H1 (cell line): ENCODE data around the gene SLC44A5. TPM values are rescaled to one million over a fixed set of nuclear protein-coding genes. Genes with fewer than 3 reads are reported as not detected.

Source experiments
- CTCF ChIA-PET: fragments of 300-600 bp; sonication (Branson Sonifier 250); formaldehyde crosslinking; loops from one replicate; lab custom pipeline; 2021; ENCODE audit not compliant: partially characterized antibody; lab: Charles Lee
- POLR2A ChIA-PET: fragments of 300-600 bp; sonication (Branson Sonifier 250); formaldehyde crosslinking; loops from one replicate; lab custom pipeline; 2021; ENCODE audit warnings: inconsistent platforms; ENCODE audit not compliant: partially characterized antibody; lab: Charles Lee
- DNase-seq, 2 experiments: peaks; one replicate each; pipeline versions ENCODE4 v3.0.0 to v3.0.0-alpha.2; 2010 to 2022; ENCODE audit warnings: low spot score in 2 of 2, low read depth in 1 of 2, mixed read lengths in 1 of 2
- FAIRE-seq: peaks from 2 replicates; lab custom pipeline; 2011; peaks lifted over from hg19 to GRCh38; lab: Jason Lieb, UNC
- H2AFZ ChIP-seq: 2 replicates; pipeline ENCODE4 v1.8.1; 2012; ENCODE audit warnings: low read length, inconsistent platforms
- H2AK5ac ChIP-seq: 2 replicates; pipeline ENCODE4 v1.6.1; 2013; ENCODE audit warnings: low read depth, low read length
- H2BK120ac ChIP-seq: replicated peaks from 2 replicates; pipeline ENCODE3; 2013; ENCODE audit warnings: low read depth, low read length, inconsistent platforms
- H2BK12ac ChIP-seq: 2 replicates; pipeline ENCODE4 v1.6.1; 2013; ENCODE audit warnings: low read depth, low read length
- H2BK15ac ChIP-seq: 2 replicates; pipeline ENCODE4 v1.6.1; 2013; ENCODE audit warnings: low read length
- H2BK20ac ChIP-seq: 2 replicates; pipeline ENCODE4 v1.6.1; 2013; ENCODE audit warnings: low read length
- H2BK5ac ChIP-seq: 2 replicates; pipeline ENCODE4 v1.6.1; 2013; ENCODE audit warnings: low read depth, low read length
- H3K14ac ChIP-seq: 2 replicates; pipeline ENCODE4 v1.6.1; 2013; ENCODE audit warnings: inconsistent platforms; ENCODE audit not compliant: insufficient read length
- H3K18ac ChIP-seq: 2 replicates; pipeline ENCODE4 v1.6.1; 2013; ENCODE audit warnings: low read length; ENCODE audit errors: extremely low read depth
- H3K23ac ChIP-seq: 2 replicates; pipeline ENCODE4 v1.6.1; 2013; ENCODE audit warnings: inconsistent platforms; ENCODE audit not compliant: insufficient read length
- H3K23me2 ChIP-seq: 2 replicates; pipeline ENCODE4 v1.6.1; 2013; ENCODE audit warnings: low read depth, low read length
- H3K27ac ChIP-seq: 2 replicates; pipeline ENCODE4 v1.6.1; 2011; ENCODE audit warnings: low read depth, low read length, inconsistent platforms
- H3K27me3 ChIP-seq, 4 experiments: replicated peaks in 1 of 4; 1 replicate in 1 of 4; 2 replicates in 3 of 4; pipeline versions ENCODE4 v1.6.1 to v1.8.1; 2011 to 2013; ENCODE audit warnings: low read length in 3 of 4, mild to moderate bottlenecking in 3 of 4, inconsistent platforms in 2 of 4, mixed read lengths in 2 of 4, moderate library complexity in 1 of 4; ENCODE audit not compliant: control insufficient read depth in 3 of 4, insufficient read depth in 3 of 4; ENCODE audit errors: extremely low read depth in 1 of 4
- H3K36me3 ChIP-seq, 4 experiments: 2 replicates each; pipeline versions ENCODE4 v1.6.1 to v1.8.1; 2011 to 2013; ENCODE audit warnings: mild to moderate bottlenecking in 4 of 4, low read length in 3 of 4, moderate library complexity in 2 of 4, control low read depth in 1 of 4, inconsistent platforms in 1 of 4; ENCODE audit not compliant: insufficient read depth in 4 of 4, control insufficient read depth in 2 of 4
- H3K4ac ChIP-seq: replicated peaks from 2 replicates; pipeline ENCODE3; 2013; ENCODE audit warnings: low read length, low read depth, mixed read lengths, inconsistent platforms; ENCODE audit not compliant: insufficient read length
- H3K4me1 ChIP-seq, 4 experiments: replicated peaks in 1 of 4; 1 replicate in 1 of 4; 2 replicates in 3 of 4; pipeline versions ENCODE4 v1.6.1 to v1.8.1; 2011 to 2013; ENCODE audit warnings: low read length in 3 of 4, inconsistent platforms in 2 of 4, mixed read lengths in 1 of 4; ENCODE audit not compliant: insufficient read depth in 4 of 4, control insufficient read depth in 3 of 4
- H3K4me2 ChIP-seq, 2 experiments: 2 replicates each; pipeline versions ENCODE4 v1.6.1 to v1.8.1; 2011 to 2013; ENCODE audit warnings: low read depth in 2 of 2, low read length in 2 of 2, control low read depth in 1 of 2, inconsistent platforms in 1 of 2, mild to moderate bottlenecking in 1 of 2; ENCODE audit not compliant: insufficient read depth in 1 of 2
- H3K4me3 ChIP-seq, 4 experiments: fragments of 200-600, 300-600 bp in 1 of 4; sonication (generic), shearing (Covaris generic), sonication (Bioruptor Twin) in 1 of 4; 2 replicates each; pipeline versions ENCODE4 v1.5.1 to v1.8.1; 2011 to 2016; ENCODE audit warnings: low read length in 4 of 4, low read depth in 3 of 4, control low read depth in 2 of 4, inconsistent platforms in 2 of 4, mild to moderate bottlenecking in 2 of 4, mixed read lengths in 1 of 4, moderate library complexity in 1 of 4; ENCODE audit not compliant: insufficient read depth in 2 of 4; ENCODE audit errors: extremely low read depth in 1 of 4
- H3K56ac ChIP-seq: replicated peaks from 2 replicates; pipeline ENCODE3; 2013; ENCODE audit warnings: low read depth, mild to moderate bottlenecking, mixed read lengths, low read length, inconsistent platforms; ENCODE audit not compliant: insufficient read length
- H3K79me1 ChIP-seq: 2 replicates; pipeline ENCODE4 v1.6.1; 2013; ENCODE audit warnings: low read depth, low read length, control low read depth
- H3K79me2 ChIP-seq, 2 experiments: 2 replicates each; pipeline versions ENCODE4 v1.6.1 to v1.8.1; 2012 to 2013; ENCODE audit warnings: low read length in 2 of 2, mild to moderate bottlenecking in 2 of 2, inconsistent platforms in 1 of 2; ENCODE audit not compliant: insufficient read depth in 2 of 2, control insufficient read depth in 1 of 2
- H3K9ac ChIP-seq, 4 experiments: replicated peaks in 1 of 4; 1 replicate in 1 of 4; 2 replicates in 3 of 4; pipeline versions ENCODE4 v1.6.1 to v1.8.1; 2011 to 2013; ENCODE audit warnings: low read depth in 3 of 4, low read length in 3 of 4, control low read depth in 2 of 4, mild to moderate bottlenecking in 2 of 4, moderate library complexity in 2 of 4, inconsistent platforms in 1 of 4; ENCODE audit errors: extremely low read depth in 1 of 4
- H3K9me3 ChIP-seq, 2 experiments: 2 replicates each; pipeline versions ENCODE4 v1.6.1 to v1.8.1; 2012 to 2013; ENCODE audit warnings: mild to moderate bottlenecking in 2 of 2, moderate library complexity in 2 of 2, control low read depth in 1 of 2, inconsistent platforms in 1 of 2, low read depth in 1 of 2, low read length in 1 of 2, mixed read lengths in 1 of 2; ENCODE audit not compliant: insufficient read depth in 2 of 2
- H4K20me1 ChIP-seq, 2 experiments: replicated peaks in 1 of 2; 2 replicates each; pipeline versions ENCODE3 to v1.8.1; 2011 to 2013; ENCODE audit warnings: inconsistent platforms in 2 of 2, low read length in 2 of 2, mild to moderate bottlenecking in 1 of 2; ENCODE audit not compliant: insufficient read depth in 2 of 2, control insufficient read depth in 1 of 2
- H4K5ac ChIP-seq: 2 replicates; pipeline ENCODE4 v1.6.1; 2013; ENCODE audit warnings: low read length, low read depth, mixed read lengths, inconsistent platforms; ENCODE audit not compliant: insufficient read length
- H4K8ac ChIP-seq: 2 replicates; pipeline ENCODE4 v1.8.0; 2013; ENCODE audit warnings: mild to moderate bottlenecking, moderate library complexity, low read length, inconsistent platforms; ENCODE audit not compliant: insufficient read depth; ENCODE audit errors: extremely low read depth
- H4K91ac ChIP-seq: replicated peaks from 2 replicates; pipeline ENCODE3; 2013; ENCODE audit warnings: low read length, mixed read lengths, inconsistent platforms; ENCODE audit not compliant: insufficient read length
- CHD1 ChIP-seq: IDR thresholded peaks from 2 replicates; pipeline ENCODE4 v1.6.1; 2012; ENCODE audit warnings: low read depth, low read length, improper control_type of control experiment
- JUND ChIP-seq: IDR thresholded peaks from 2 replicates; pipeline ENCODE4 v1.6.1; 2011; ENCODE audit warnings: mild to moderate bottlenecking, improper control_type of control experiment, low read length
- NRF1 ChIP-seq: IDR thresholded peaks from 2 replicates; pipeline ENCODE4 v1.6.1; 2011; ENCODE audit warnings: mild to moderate bottlenecking, low read depth, low read length, improper control_type of control experiment
- RBBP5 ChIP-seq: IDR thresholded peaks from 2 replicates; pipeline ENCODE4 v1.7.1; 2012; ENCODE audit warnings: low read depth, mild to moderate bottlenecking, inconsistent platforms, low read length, moderate library complexity, borderline replicate concordance
- RFX5 ChIP-seq: IDR thresholded peaks from 2 replicates; pipeline ENCODE4 v1.6.1; 2011; ENCODE audit warnings: low read depth, low read length, improper control_type of control experiment, borderline replicate concordance
- SIX5 ChIP-seq: IDR thresholded peaks from 2 replicates; pipeline ENCODE4 v1.6.1; 2011; ENCODE audit warnings: mild to moderate bottlenecking, low read depth, low read length
- TBP ChIP-seq: IDR thresholded peaks from 2 replicates; pipeline ENCODE4 v1.6.1; 2011; ENCODE audit warnings: low read depth, low read length, improper control_type of control experiment
- WGBS, 2 experiments: shearing (Covaris generic) in 1 of 2; methylation state at CpG; one replicate each; pipeline versions ENCODE4 v1.1.6 to v1.1.7; 2013 to 2015; ENCODE audit warnings: low lambda C conversion rate in 2 of 2, mixed read lengths in 2 of 2, inconsistent platforms in 1 of 2, low coverage in 1 of 2, missing lambda C conversion rate in 1 of 2; ENCODE audit not compliant: insufficient replicate concordance in 2 of 2, insufficient coverage in 1 of 2, insufficient read length in 1 of 2; ENCODE audit errors: extremely low coverage in 1 of 2, missing lambda C conversion rate in 1 of 2; 5-methylcytosine and 5-hydroxymethylcytosine counted together
- polyA plus RNA-seq, 7 experiments: library from polyadenylated mRNA; depleted of rRNA in 3 of 7; stranded (reverse) in 5 of 7; unstranded in 2 of 7; fragments of >200 nt in 5 of 7; fragments of 200-250 nt in 2 of 7; gene quantifications; 1 replicate in 5 of 7; 2 replicates in 1 of 7; 4 replicates in 1 of 7; pipeline versions ENCODE4 v1.2.1 to v1.2.3, GENCODE V29; 2011 to 2013; ENCODE audit warnings: missing spikeins in 2 of 7, mixed read lengths in 2 of 7
- total RNA-seq: library from RNA; stranded (reverse); fragmentation: NEBNext Ultra II Directional; extraction: Animal tissue kit (Norgen Biotek cat#: 25700); gene quantifications from 2 replicates; pipeline ENCODE4 v1.2.1, GENCODE V29; 2021

Gene SLC44A5
- total and polyA plus RNA-seq, 2 of the 8 experiments (the other 6 are each of a cell fraction or from before 2014, with no cell fraction given) = 1.8 to 3.3 TPM

GRCh38 chr1:75559136-75559535, 51.8 kb downstream of the SLC44A5 start:
- H4K8ac ChIP-seq = no peak overlapping the region
- FAIRE-seq = no peak
- no peak overlapping the region for H3K4ac ChIP-seq
- H4K20me1 ChIP-seq = no peaks in the 10 kb centered on the region
- no peaks in the 10 kb centered on the region for H3K36me3 ChIP-seq
- no peaks in the 10 kb centered on the region for H3K4me1 ChIP-seq
- H2BK5ac ChIP-seq = no peak overlapping the region
- H3K27me3 ChIP-seq = peaks cover 0 to 1% (median 0%) of the 10 kb centered on the region in 4 experiments; a peak in 1 of 7 replicates
- H3K14ac ChIP-seq = no peak overlapping the region
- no peak overlapping the region for H4K5ac ChIP-seq
- H3K9me3 ChIP-seq = no peaks in the 10 kb centered on the region
- no peak overlapping the region for H3K56ac ChIP-seq
- H3K27ac ChIP-seq = no peak overlapping the region
- WGBS, 2 experiments = 89% methylated on average over 2 of the region's 2 CpGs; no CpG with 5 or more reads in 1 of the 2 experiments
- H2AK5ac ChIP-seq = no peak overlapping the region
- no peak for DNase-seq
- H2AFZ ChIP-seq = no peak overlapping the region
- no peak overlapping the region for H3K18ac ChIP-seq
- H2BK20ac ChIP-seq = no peak overlapping the region
- H3K4me2 ChIP-seq = no peak overlapping the region
- H3K79me1 ChIP-seq = no peaks in the 10 kb centered on the region
- H3K23me2 ChIP-seq = no peaks in the 10 kb centered on the region
- H4K91ac ChIP-seq = no peak overlapping the region
- TF ChIP-seq RFX5 (no peak), CHD1 (no peak), SIX5 (no peak), NRF1 (no peak), RBBP5 (no peak), JUND (no peak), TBP (no peak)
- ChIA-PET POLR2A (no interaction called here), CTCF (no interaction called here)
- no peak overlapping the region for H3K23ac ChIP-seq
- H2BK120ac ChIP-seq = no peak overlapping the region
- no peak overlapping the region for H3K9ac ChIP-seq
- no peaks in the 10 kb centered on the region for H3K79me2 ChIP-seq
- no peak overlapping the region for H2BK15ac ChIP-seq
- H3K4me3 ChIP-seq = no peak overlapping the region
- no peak overlapping the region for H2BK12ac ChIP-seq
